GM19193 (cell line): ENCODE results near the gene CLHC1.

Experiments
- POLR2A ChIP-seq: IDR thresholded peaks from 4 replicates; pipeline ENCODE4 v1.6.1; 2011; ENCODE audit not compliant: insufficient read depth, insufficient read length; ENCODE audit errors: extremely low read depth

CLHC1 gene

GRCh38 chr2:55146263-55146662 lies 85.8 kb downstream of the CLHC1 start:
- TF ChIP-seq POLR2A, result no peak

- no peak for TF ChIP-seq POLR2A
These were observed 86.9 kb downstream of the CLHC1 start for GRCh38 chr2:55144922-55145820.

- TF ChIP-seq POLR2A, result no peak
These were observed 89.6 kb downstream of the CLHC1 start for GRCh38 chr2:55142518-55142917.

- no peak for TF ChIP-seq POLR2A
These were observed 90.3 kb downstream of the CLHC1 start for GRCh38 chr2:55141572-55142413.

- no peak for TF ChIP-seq POLR2A
These were observed 91.5 kb downstream of the CLHC1 start for GRCh38 chr2:55140316-55141219.

- TF ChIP-seq POLR2A, result no peak
These were observed 92.8 kb downstream of the CLHC1 start for GRCh38 chr2:55139305-55139704.

- TF ChIP-seq POLR2A, result no peak
These were observed 93.2 kb downstream of the CLHC1 start for GRCh38 chr2:55138882-55139229.

- no peak for TF ChIP-seq POLR2A
These were observed 93.8 kb downstream of the CLHC1 start for GRCh38 chr2:55138014-55138881.

- no peak for TF ChIP-seq POLR2A
These were observed 94.8 kb downstream of the CLHC1 start for GRCh38 chr2:55137024-55137958.

- no peak for TF ChIP-seq POLR2A
These were observed 96.0 kb downstream of the CLHC1 start for GRCh38 chr2:55136138-55136541.

GRCh38 chr2:55135491-55135890 lies 96.6 kb downstream of the CLHC1 start:
- no peak for TF ChIP-seq POLR2A

- no peak for TF ChIP-seq POLR2A
These were observed 97.8 kb downstream of the CLHC1 start for GRCh38 chr2:55134316-55134706.
